ENCODE data around the gene GIMAP2. TPM values are rescaled to one million over a fixed set of nuclear protein-coding genes. Genes with fewer than 3 reads are reported as not detected.

GIMAP2 gene
- polyA plus RNA-seq, 1 donor (not counting 4 experiments of a cell fraction or from before 2014, with no cell fraction given) = 3.2 TPM

GRCh38 chr7:150732786-150733481, 47.4 kb downstream of the GIMAP2 start:
- FAIRE-seq = no peak

GRCh38 chr7:150733482-150734095, 48.1 kb downstream of the GIMAP2 start:
- DNase-seq (ENCODE audit: low read depth, low spot score) (no peak), FAIRE-seq (no peak)
- no peaks in the 10 kb centered on the region for H3K9me1 ChIP-seq (ENCODE audit: control insufficient read depth, extremely low read depth, insufficient read depth, low read length)
- no peak overlapping the region for H3K9ac ChIP-seq (ENCODE audit: control insufficient read depth, extremely low read depth, insufficient read depth, low read length)
- no peak overlapping the region for H2AFZ ChIP-seq (ENCODE audit: control insufficient read depth, low read length)
- dilution Hi-C loops (cut with MboI; ENCODE audit: extremely low pct_ligation_motif_present, low sequenced_read_pairs) = no loop called here
- H3K79me2 ChIP-seq (ENCODE audit: control insufficient read depth, insufficient read depth, low read length) = no peaks in the 10 kb centered on the region
- H3K27ac ChIP-seq (ENCODE audit: control insufficient read depth, insufficient read depth, low read length) = no peak overlapping the region
- no peaks in the 10 kb centered on the region for H4K20me1 ChIP-seq (ENCODE audit: control insufficient read depth, extremely low read depth, insufficient read depth, low read length)
- peaks cover 3% of the 10 kb centered on the region for H3K4me1 ChIP-seq (ENCODE audit: control insufficient read depth, extremely low read depth, insufficient read depth, low read length)
- no peak overlapping the region for H3K4me2 ChIP-seq (ENCODE audit: control insufficient read depth, extremely low read depth, insufficient read depth, low read depth, low read length)
- H3K4me3 ChIP-seq (ENCODE audit: control insufficient read depth in 2 of 3, extremely low read depth in 1 of 3, insufficient read depth in 2 of 3, low read depth in 1 of 3, low read length in 3 of 3) = no peak overlapping the region
- TF ChIP-seq CTCF (optimal IDR thresholded peaks at IDR 0.05 in 1 of 3, IDR thresholded peaks at IDR 0.05 in 1 of 3, conservative IDR thresholded peaks at IDR 0.05 in 1 of 3; ENCODE audit: extremely low read depth in 1 of 3, insufficient read depth in 2 of 3, low read length in 3 of 3) (no peak), EZH2 (IDR thresholded peaks at IDR 0.05; ENCODE audit: low read length) (no peak)
- H3K27me3 ChIP-seq (ENCODE audit: control insufficient read depth, extremely low read depth, insufficient read depth, low read length) = no peaks in the 10 kb centered on the region
- no peaks in the 10 kb centered on the region for H3K36me3 ChIP-seq (ENCODE audit: control insufficient read depth in 2 of 2, extremely low read depth in 1 of 2, insufficient read depth in 2 of 2, low read length in 2 of 2)
- no peaks in the 10 kb centered on the region for H3K9me3 ChIP-seq (ENCODE audit: control insufficient read depth, low read depth, low read length)

More at GRCh38 chr7:150732786-150733481, 47.4 kb downstream of the GIMAP2 start:
- no peaks in the 10 kb centered on the region for H3K36me3 ChIP-seq (ENCODE audit: control insufficient read depth in 2 of 2, extremely low read depth in 1 of 2, insufficient read depth in 2 of 2, low read length in 2 of 2)
- H3K79me2 ChIP-seq (ENCODE audit: control insufficient read depth, insufficient read depth, low read length) = no peaks in the 10 kb centered on the region
- no peaks in the 10 kb centered on the region for H4K20me1 ChIP-seq (ENCODE audit: control insufficient read depth, extremely low read depth, insufficient read depth, low read length)
- dilution Hi-C loops (cut with MboI; ENCODE audit: extremely low pct_ligation_motif_present, low sequenced_read_pairs) = no loop called here
- H3K9me3 ChIP-seq (ENCODE audit: control insufficient read depth, low read depth, low read length) = no peaks in the 10 kb centered on the region
- no peak overlapping the region for H3K27ac ChIP-seq (ENCODE audit: control insufficient read depth, insufficient read depth, low read length)
- no peak overlapping the region for H2AFZ ChIP-seq (ENCODE audit: control insufficient read depth, low read length)
- no peaks in the 10 kb centered on the region for H3K27me3 ChIP-seq (ENCODE audit: control insufficient read depth, extremely low read depth, insufficient read depth, low read length)
- no peak for DNase-seq (ENCODE audit: low read depth, low spot score)
- no peak overlapping the region for H3K9ac ChIP-seq (ENCODE audit: control insufficient read depth, extremely low read depth, insufficient read depth, low read length)
- TF ChIP-seq EZH2 (IDR thresholded peaks at IDR 0.05; ENCODE audit: low read length) (no peak), CTCF (optimal IDR thresholded peaks at IDR 0.05 in 1 of 3, IDR thresholded peaks at IDR 0.05 in 1 of 3, conservative IDR thresholded peaks at IDR 0.05 in 1 of 3; ENCODE audit: extremely low read depth in 1 of 3, insufficient read depth in 2 of 3, low read length in 3 of 3) (no peak)
- H3K9me1 ChIP-seq (ENCODE audit: control insufficient read depth, extremely low read depth, insufficient read depth, low read length) = no peaks in the 10 kb centered on the region
- no peak overlapping the region for H3K4me3 ChIP-seq (ENCODE audit: control insufficient read depth in 2 of 3, extremely low read depth in 1 of 3, insufficient read depth in 2 of 3, low read depth in 1 of 3, low read length in 3 of 3)
- H3K4me1 ChIP-seq (ENCODE audit: control insufficient read depth, extremely low read depth, insufficient read depth, low read length) = no peaks in the 10 kb centered on the region
- no peak overlapping the region for H3K4me2 ChIP-seq (ENCODE audit: control insufficient read depth, extremely low read depth, insufficient read depth, low read depth, low read length)

Data from keratinocyte (primary cell).